K562 treated with DMSO at 1 percent for 24 hours (cell line): ENCODE results near the gene ZBTB32. TPM values are rescaled to one million over a fixed set of nuclear protein-coding genes. Genes with fewer than 3 reads are reported as not detected.

Experiments
- total RNA-seq: library from RNA; unstranded; fragments of 300-600 nt; gene quantifications from 2 replicates; pipeline ENCODE4 v1.2.3, GENCODE V29; 2022; ENCODE audit warnings: low read depth; ENCODE audit not compliant: insufficient read depth

Gene ZBTB32
- total RNA-seq, result not detected in 2 replicates

DNA sequence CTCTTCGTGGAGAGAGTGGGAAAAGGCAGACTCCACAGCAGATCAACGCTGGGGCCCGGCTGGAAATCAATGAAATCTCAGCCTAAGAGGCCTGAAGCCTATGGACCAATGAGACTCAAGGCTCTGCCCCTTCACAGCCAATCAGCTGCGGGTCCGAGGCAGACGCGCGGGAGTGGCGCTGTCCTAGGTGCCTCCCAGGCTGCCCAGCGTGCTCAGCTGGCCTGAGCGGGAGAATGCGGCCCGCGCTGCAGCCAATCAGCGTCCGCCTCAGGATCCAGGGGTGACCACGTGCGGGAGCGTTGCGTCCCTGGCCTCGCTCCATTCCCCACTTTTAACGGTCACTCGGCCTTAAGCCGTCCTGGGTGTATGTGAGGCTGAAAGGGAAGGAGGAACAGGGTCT, at the start of gene ZBTB32:
Gene ZBTB32, plus strand, starts transcription at position 341 of the 400 bp plus-strand sequence. CDS start 10,069 bp downstream, outside the sequence.

DNA sequence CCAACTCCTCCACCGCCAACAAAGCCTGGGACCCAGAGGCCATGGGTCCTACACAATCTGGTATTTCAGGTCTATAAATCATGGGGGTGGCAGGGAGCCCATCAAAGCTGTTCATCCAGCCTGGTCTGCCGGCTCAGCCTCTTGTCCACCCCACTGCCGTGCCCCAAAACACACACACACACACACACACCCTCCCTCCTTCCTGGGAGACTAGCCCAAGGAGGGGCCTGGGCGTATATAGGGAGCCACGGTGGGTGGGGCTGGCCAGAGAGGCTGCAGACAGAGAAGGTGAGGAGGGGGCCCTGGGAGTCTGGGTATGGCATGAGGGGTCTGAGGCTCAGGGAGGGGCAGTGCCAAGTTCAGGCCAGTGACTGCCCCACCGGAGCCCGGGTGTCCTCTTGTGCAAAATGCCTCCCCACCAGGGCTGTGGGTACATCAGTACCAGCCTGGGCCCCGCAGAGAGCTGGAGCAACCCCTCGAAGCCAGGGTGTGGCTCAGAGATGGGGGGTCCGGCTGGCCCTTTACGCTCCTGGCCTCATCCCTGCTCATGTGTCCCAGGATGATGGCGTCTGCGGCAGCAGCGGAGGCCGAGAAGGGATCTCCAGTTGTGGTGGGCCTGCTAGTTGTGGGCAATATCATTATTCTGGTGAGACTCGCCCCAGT, 38.0 kb upstream of the ZBTB32 start, which contains the start of gene UPK1A:
Gene UPK1A, plus strand, starts transcription at position 267 of the 663 bp plus-strand sequence. Its CDS starts 296 bp downstream, at position 563.

GRCh38 chr19:35717665-35718344, 13.4 kb downstream of the ZBTB32 start, which contains the start of gene KMT2B:
Gene KMT2B, plus strand, starts transcription at chr19:35718003. Its CDS starts 16 bp downstream, at chr19:35718019.

GRCh38 chr19:35742121-35742724, 37.9 kb downstream of the ZBTB32 start, which contains the start of gene IGFLR1:
Gene IGFLR1, minus strand, starts transcription at chr19:35742452. Its CDS starts 1,272 bp downstream, at chr19:35741180.

GRCh38 chr19:35745328-35746086, 41.1 kb downstream of the ZBTB32 start, which contains the start of the genes PSENEN and U2AF1L4:
Gene PSENEN, plus strand, starts transcription at chr19:35745651. Its CDS starts 280 bp downstream, at chr19:35745931.
Gene U2AF1L4, minus strand, starts transcription at chr19:35745418. Its CDS starts 27 bp downstream, at chr19:35745391.

DNA sequence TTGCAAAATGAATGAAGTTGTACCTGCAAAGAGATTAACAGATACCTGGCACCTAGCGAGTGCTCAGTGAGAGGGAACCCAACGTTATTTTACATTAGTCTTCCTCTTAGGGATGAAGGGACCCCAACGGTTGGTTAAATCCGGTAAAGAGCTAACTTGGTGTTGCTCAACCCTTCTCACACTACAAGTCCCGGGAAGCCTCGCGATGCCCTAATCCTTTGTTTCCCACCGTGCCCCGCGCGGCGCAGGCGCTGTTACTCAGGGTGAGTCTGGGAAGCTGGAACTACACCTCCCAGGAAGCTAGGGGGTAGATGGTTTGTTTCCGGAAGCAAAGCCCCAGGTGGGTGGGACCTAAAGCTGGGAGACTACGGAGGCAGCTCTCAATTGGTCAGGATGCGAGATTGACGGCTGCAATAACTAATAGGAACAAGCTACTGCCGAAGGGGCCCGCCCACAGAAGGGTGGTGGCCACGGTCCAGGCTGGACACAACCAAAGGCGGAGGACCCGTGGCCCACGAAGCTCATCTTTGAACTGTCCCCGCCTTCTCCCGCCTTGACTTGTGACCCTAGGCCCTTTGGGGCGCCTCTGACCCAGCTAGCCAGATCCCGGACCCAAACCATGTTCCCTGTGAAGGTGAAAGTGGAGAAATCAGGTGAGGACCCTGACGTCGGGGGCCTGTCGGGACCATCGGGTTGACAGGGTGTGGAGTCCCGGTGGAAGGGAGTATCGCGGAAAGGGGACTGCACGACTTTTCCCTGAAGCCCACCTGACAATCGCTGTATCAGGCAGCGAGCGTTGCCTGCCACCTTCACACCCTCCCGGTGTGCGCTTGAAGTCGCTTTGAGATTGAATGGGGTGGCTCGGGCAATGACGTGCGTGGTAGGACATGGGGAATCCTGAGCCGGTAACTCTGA, 44.0 kb downstream of the ZBTB32 start, which contains the start of gene LIN37:
Gene LIN37, plus strand, starts transcription at position 471 of the 915 bp plus-strand sequence. Its CDS starts 149 bp downstream, at position 620.

DNA sequence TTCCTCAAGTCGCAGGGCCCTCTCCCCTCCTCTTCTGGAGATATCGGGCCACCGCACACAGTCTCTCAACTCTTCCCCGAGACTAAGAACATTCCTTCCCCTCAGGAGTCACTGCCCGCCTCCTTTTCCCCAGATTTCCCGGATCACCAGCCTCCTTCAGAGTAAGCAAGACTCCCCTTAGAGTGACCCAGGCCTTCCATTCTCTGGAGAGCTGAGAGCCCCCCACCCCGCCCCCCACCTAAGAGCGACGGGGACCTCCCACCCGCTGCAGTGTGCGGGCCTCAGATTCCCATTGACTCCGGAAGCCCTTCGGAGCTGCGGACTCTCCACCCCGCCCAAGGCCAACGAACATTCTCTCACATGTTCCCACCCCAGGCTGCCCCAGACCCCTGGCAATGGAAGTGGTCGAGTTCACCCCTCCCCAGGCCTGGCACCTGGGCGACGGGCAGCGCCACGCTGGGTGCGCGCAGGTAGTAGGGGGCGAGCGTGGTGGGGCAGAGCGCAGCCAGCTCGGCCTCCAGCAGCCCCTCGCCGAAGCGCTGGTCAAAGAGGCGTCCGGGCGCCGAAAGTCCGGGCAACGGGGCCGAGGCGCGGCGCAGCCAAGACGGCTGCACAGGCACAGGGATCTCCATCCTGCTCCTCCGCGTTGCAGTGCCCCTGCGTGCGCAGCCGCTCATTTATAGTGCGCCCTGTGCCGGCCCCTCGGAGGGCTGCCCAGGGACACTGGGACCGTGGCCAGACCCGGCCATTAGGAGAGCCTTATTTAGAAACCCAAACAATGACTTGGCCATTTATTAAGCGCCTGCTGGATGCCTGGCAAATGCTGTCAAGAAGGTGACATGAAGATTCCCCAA, 52.2 kb downstream of the ZBTB32 start, which contains the start of gene HSPB6:
Gene HSPB6, minus strand, starts transcription at position 653 of the 854 bp plus-strand sequence. Its CDS starts 21 bp downstream, at position 632.

GRCh38 chr19:35757749-35758608, 53.6 kb downstream of the ZBTB32 start, which contains the start of gene PROSER3:
Gene PROSER3, plus strand, starts transcription at chr19:35758176. Its CDS starts 40 bp downstream, at chr19:35758216.

Other genes with a start within 250 kb of the ZBTB32 start
- gene KRTDAP, start 214.1 kb upstream of the ZBTB32 start, total RNA-seq, result not detected in 2 replicates
- not detected in 2 replicates for gene DMKN, start 190.9 kb upstream of the ZBTB32 start, total RNA-seq
- gene SBSN, start 176.2 kb upstream of the ZBTB32 start, total RNA-seq, result not detected in 2 replicates
- not detected in 2 replicates for gene GAPDHS, start 171.1 kb upstream of the ZBTB32 start, total RNA-seq
- 125 and 126 TPM in 2 replicates for gene TMEM147, start 158.9 kb upstream of the ZBTB32 start, total RNA-seq
- gene ATP4A, start 140.9 kb upstream of the ZBTB32 start, total RNA-seq, result not detected in 2 replicates
- gene PMIS2, start 118.4 kb upstream of the ZBTB32 start, total RNA-seq, result not detected in 2 replicates
- gene HAUS5, start 91.8 kb upstream of the ZBTB32 start, total RNA-seq, result 34.2 and 36.5 TPM in 2 replicates
- gene RBM42, start 75.5 kb upstream of the ZBTB32 start, total RNA-seq, result 282 and 289 TPM in 2 replicates
- gene ETV2, start 62.8 kb upstream of the ZBTB32 start, total RNA-seq, result 0.63 and 2.9 TPM in 2 replicates
- gene COX6B1, start 56.2 kb upstream of the ZBTB32 start, total RNA-seq, result 1,088 and 1,092 TPM in 2 replicates
- gene UPK1A, start 38.0 kb upstream of the ZBTB32 start, total RNA-seq, result not detected in 2 replicates
- gene KMT2B, start 13.4 kb downstream of the ZBTB32 start, total RNA-seq, result 29.9 and 30.6 TPM in 2 replicates
- gene IGFLR1, start 37.9 kb downstream of the ZBTB32 start, total RNA-seq, result 11.4 and 13.6 TPM in 2 replicates
- 5.4 and 6.3 TPM in 2 replicates for gene U2AF1L4, start 40.9 kb downstream of the ZBTB32 start, total RNA-seq
- 41.2 and 43.3 TPM in 2 replicates for gene PSENEN, start 41.1 kb downstream of the ZBTB32 start, total RNA-seq
- gene LIN37, start 44.0 kb downstream of the ZBTB32 start, total RNA-seq, result 22.5 and 26.8 TPM in 2 replicates
- gene HSPB6, start 52.5 kb downstream of the ZBTB32 start, total RNA-seq, result 1.5 TPM in 1 of 2 replicates, not detected in the other
- 20.6 and 24.1 TPM in 2 replicates for gene PROSER3, start 53.6 kb downstream of the ZBTB32 start, total RNA-seq
- gene ARHGAP33, start 71.0 kb downstream of the ZBTB32 start, total RNA-seq, result 5.7 and 6.1 TPM in 2 replicates
- not detected in 2 replicates for gene PRODH2, start 108.3 kb downstream of the ZBTB32 start, total RNA-seq
- 2.2 and 2.4 TPM in 2 replicates for gene NPHS1, start 147.9 kb downstream of the ZBTB32 start, total RNA-seq
- 0.24 TPM in 1 of 2 replicates, not detected in the other for gene KIRREL2, start 152.4 kb downstream of the ZBTB32 start, total RNA-seq
- 21.4 and 23.2 TPM in 2 replicates for gene APLP1, start 164.0 kb downstream of the ZBTB32 start, total RNA-seq
- 6.9 and 7.5 TPM in 2 replicates for gene NFKBID, start 196.0 kb downstream of the ZBTB32 start, total RNA-seq
- gene HCST, start 198.0 kb downstream of the ZBTB32 start, total RNA-seq, result not detected in 2 replicates
- 24.5 and 26.3 TPM in 2 replicates for gene TYROBP, start 203.7 kb downstream of the ZBTB32 start, total RNA-seq
- 0.32 and 0.80 TPM in 2 replicates for gene LRFN3, start 231.8 kb downstream of the ZBTB32 start, total RNA-seq